MM.1S (cell line): ENCODE data around the gene MAGEC3.

Experiments
- DNase-seq: peaks from one replicate; pipeline ENCODE4 v3.0.0-alpha.2; 2015
- H2AFZ ChIP-seq: fragments of 300-600 bp; sonication (generic); 2 replicates; pipeline ENCODE4 v1.6.0; 2016; ENCODE audit warnings: antibody characterized with exemption, low read length
- H3F3A ChIP-seq: fragments of 300-600 bp; sonication (generic); 2 replicates; pipeline ENCODE4 v1.6.1; 2016; ENCODE audit warnings: mild to moderate bottlenecking, antibody characterized with exemption, low read length, moderate library complexity, mixed read lengths; ENCODE audit not compliant: insufficient read depth
- H3K27ac ChIP-seq: fragments of 300-600 bp; sonication (generic); 2 replicates; pipeline ENCODE4 v1.5.1; 2016; ENCODE audit warnings: mild to moderate bottlenecking, low read length
- H3K27me3 ChIP-seq: fragments of 300-600 bp; sonication (generic); replicated peaks from 2 replicates; pipeline ENCODE4 v1.6.0; 2016; ENCODE audit warnings: low read length; ENCODE audit not compliant: insufficient read depth
- H3K36me3 ChIP-seq: fragments of 300-600 bp; sonication (generic); replicated peaks from 2 replicates; pipeline ENCODE4 v1.6.1; 2016; ENCODE audit warnings: mild to moderate bottlenecking, low read length, mixed read lengths; ENCODE audit not compliant: insufficient read depth
- H3K4me1 ChIP-seq: fragments of 300-600 bp; sonication (generic); 2 replicates; pipeline ENCODE4 v1.6.1; 2016; ENCODE audit warnings: low read length, mixed read lengths
- H3K4me2 ChIP-seq: fragments of 300-600 bp; sonication (generic); 2 replicates; pipeline ENCODE4 v1.6.0; 2016; ENCODE audit warnings: low read depth, low read length
- H3K4me3 ChIP-seq: fragments of 300-600 bp; sonication (generic); 2 replicates; pipeline ENCODE4 v1.5.1; 2016; ENCODE audit warnings: low read length, mixed read lengths
- H3K79me2 ChIP-seq: fragments of 300-600 bp; sonication (generic); 2 replicates; pipeline ENCODE4 v1.6.1; 2016; ENCODE audit warnings: mixed run types, low read length, mixed read lengths
- H3K9ac ChIP-seq: fragments of 300-600 bp; sonication (generic); 2 replicates; pipeline ENCODE4 v1.6.1; 2016; ENCODE audit warnings: low read length, mixed read lengths
- H3K9me2 ChIP-seq: fragments of 300-600 bp; sonication (generic); replicated peaks from 2 replicates; pipeline ENCODE4 v1.6.1; 2016; ENCODE audit warnings: mild to moderate bottlenecking, low read length, mixed read lengths; ENCODE audit not compliant: insufficient read depth
- H3K9me3 ChIP-seq: fragments of 300-600 bp; sonication (generic); replicated peaks from 2 replicates; pipeline ENCODE4 v1.6.1; 2016; ENCODE audit warnings: mild to moderate bottlenecking, low read length, mixed read lengths; ENCODE audit not compliant: insufficient read depth
- H4K20me1 ChIP-seq: fragments of 300-600 bp; sonication (generic); 2 replicates; pipeline ENCODE4 v1.6.1; 2016; ENCODE audit warnings: mild to moderate bottlenecking, low read length, moderate library complexity, mixed read lengths; ENCODE audit not compliant: insufficient read depth
- CTCF ChIP-seq: fragments of 300-600 bp; sonication (generic); IDR thresholded peaks from 2 replicates; pipeline ENCODE4 v1.5.1; 2016; ENCODE audit warnings: antibody characterized with exemption, low read length, mixed read lengths
- EZH2 ChIP-seq: fragments of 300-600 bp; sonication (generic); optimal IDR thresholded peaks from 2 replicates; pipeline ENCODE3; 2017; ENCODE audit warnings: low read depth, mild to moderate bottlenecking, antibody characterized with exemption, low read length, mixed read lengths
- EZH2phosphoT487 ChIP-seq: fragments of 300-600 bp; sonication (generic); IDR thresholded peaks from 2 replicates; pipeline ENCODE4 v1.6.1; 2018; ENCODE audit warnings: antibody characterized with exemption, low read length

Gene MAGEC3

GRCh38 chrX:141935645-141936044 lies 97.5 kb downstream of the MAGEC3 start:
- H3K27ac ChIP-seq = peak overlapping the region; percentile 35; the same call in 1 of the 2 replicates
- DNase-seq = peak; percentile 43
- no peak overlapping the region for H3K9ac ChIP-seq
- no peaks in the 10 kb centered on the region for H4K20me1 ChIP-seq
- H3K4me3 ChIP-seq = no peak overlapping the region
- no peaks in the 10 kb centered on the region for H3K27me3 ChIP-seq
- no peaks in the 10 kb centered on the region for H3K79me2 ChIP-seq
- H3K4me2 ChIP-seq = 0 out of 2 replicates have a peak overlapping the region, but pooled peaks have one; percentile 15
- no peak for TF ChIP-seq CTCF
- TF ChIP-seq EZH2phosphoT487 = no peak
- TF ChIP-seq EZH2 = no peak
- no peaks in the 10 kb centered on the region for H3F3A ChIP-seq
- H2AFZ ChIP-seq = no peak overlapping the region
- H3K9me2 ChIP-seq = no peaks in the 10 kb centered on the region
- no peaks in the 10 kb centered on the region for H3K36me3 ChIP-seq
- H3K9me3 ChIP-seq = no peaks in the 10 kb centered on the region
- H3K4me1 ChIP-seq = no peaks in the 10 kb centered on the region

- TF ChIP-seq CTCF (peak; percentile 38), EZH2 (no peak), EZH2phosphoT487 (no peak)
- Histone ChIP-seq H3K79me2 (no peaks in the 10 kb centered on the region), H3K4me1 (no peaks in the 10 kb centered on the region), H3F3A (no peaks in the 10 kb centered on the region), H3K27me3 (no peaks in the 10 kb centered on the region), H3K9ac (no peak overlapping the region), H3K36me3 (no peaks in the 10 kb centered on the region), H2AFZ (no peak overlapping the region), H3K9me2 (no peaks in the 10 kb centered on the region), H3K4me2 (no peak overlapping the region), H3K4me3 (no peak overlapping the region), H3K9me3 (no peaks in the 10 kb centered on the region), H4K20me1 (no peaks in the 10 kb centered on the region), H3K27ac (no peak overlapping the region)
- DNase-seq = peak; percentile 24
These were observed 98.0 kb downstream of the MAGEC3 start for GRCh38 chrX:141936080-141936479.

GRCh38 chrX:141941234-141941633 lies 103.1 kb downstream of the MAGEC3 start:
- H4K20me1 ChIP-seq = no peaks in the 10 kb centered on the region
- H3K4me1 ChIP-seq = no peaks in the 10 kb centered on the region
- DNase-seq = no peak
- no peaks in the 10 kb centered on the region for H3F3A ChIP-seq
- H3K4me2 ChIP-seq = no peak overlapping the region
- no peak overlapping the region for H2AFZ ChIP-seq
- no peak for TF ChIP-seq EZH2
- no peak for TF ChIP-seq CTCF
- no peak for TF ChIP-seq EZH2phosphoT487
- H3K9me2 ChIP-seq = no peaks in the 10 kb centered on the region
- no peak overlapping the region for H3K9ac ChIP-seq
- no peaks in the 10 kb centered on the region for H3K79me2 ChIP-seq
- H3K27ac ChIP-seq = no peak overlapping the region
- no peaks in the 10 kb centered on the region for H3K36me3 ChIP-seq
- H3K4me3 ChIP-seq = no peak overlapping the region
- no peaks in the 10 kb centered on the region for H3K27me3 ChIP-seq
- no peaks in the 10 kb centered on the region for H3K9me3 ChIP-seq
